ENCODE results near the gene CRKL. TPM values are rescaled to one million over a fixed set of nuclear protein-coding genes. Genes with fewer than 3 reads are reported as not detected.
A peak's percentile ranks its signal among the peaks of the same experiment; 100 is the strongest.
"Not testable (repeated sequence)": the region's sequence is repeated elsewhere in the genome, so short reads cannot be mapped to it uniquely, and the experiment has no call there.

CRKL gene
- total RNA-seq, 1 donor from 2014 or later: 49.2 TPM

- no peaks in the 10 kb centered on the region for H3K27me3 Mint-ChIP-seq (ENCODE audit: low read depth)
- H3K36me3 Mint-ChIP-seq (ENCODE audit: low read depth): no peaks in the 10 kb centered on the region
- no peaks in the 10 kb centered on the region for H3K9me3 Mint-ChIP-seq (ENCODE audit: low read depth)
- no peak for TF ChIP-seq CTCF (IDR thresholded peaks at IDR 0.05)
- no peak for DNase-seq (ENCODE audit: low spot score)
- peaks cover 3% of the 10 kb centered on the region for H3K4me1 Mint-ChIP-seq (ENCODE audit: low read depth)
- no peak overlapping the region for H3K4me3 Mint-ChIP-seq (ENCODE audit: unreplicated experiment)
- H3K27ac Mint-ChIP-seq (ENCODE audit: unreplicated experiment): no peak overlapping the region
Observed at GRCh38 chr22:20970939-20971657, 53.9 kb downstream of the CRKL start.

GRCh38 chr22:20972014-20972694, 54.9 kb downstream of the CRKL start:
- H3K36me3 Mint-ChIP-seq (ENCODE audit: low read depth); H3K4me3 Mint-ChIP-seq (ENCODE audit: unreplicated experiment); H3K9me3 Mint-ChIP-seq (ENCODE audit: low read depth); DNase-seq (ENCODE audit: low spot score); H3K27ac Mint-ChIP-seq (ENCODE audit: unreplicated experiment); H3K4me1 Mint-ChIP-seq (ENCODE audit: low read depth); H3K27me3 Mint-ChIP-seq (ENCODE audit: low read depth): not testable (repeated sequence)

GRCh38 chr22:20972933-20973577, 55.8 kb downstream of the CRKL start:
- DNase-seq (ENCODE audit: low spot score): peak; percentile 74
- Mint-ChIP-seq H3K9me3 (ENCODE audit: low read depth) (no peaks in the 10 kb centered on the region), H3K4me1 (ENCODE audit: low read depth) (peaks cover 3% of the 10 kb centered on the region), H3K27me3 (ENCODE audit: low read depth) (no peaks in the 10 kb centered on the region), H3K27ac (ENCODE audit: unreplicated experiment) (no peak overlapping the region), H3K4me3 (ENCODE audit: unreplicated experiment) (no peak overlapping the region), H3K36me3 (ENCODE audit: low read depth) (no peaks in the 10 kb centered on the region)
- TF ChIP-seq CTCF (IDR thresholded peaks at IDR 0.05): no peak

- TF ChIP-seq CTCF (IDR thresholded peaks at IDR 0.05): no peak
- Mint-ChIP-seq H3K4me1 (ENCODE audit: low read depth) (peaks cover 3% of the 10 kb centered on the region), H3K27ac (ENCODE audit: unreplicated experiment) (no peak overlapping the region), H3K9me3 (ENCODE audit: low read depth) (peaks cover 6% of the 10 kb centered on the region), H3K4me3 (ENCODE audit: unreplicated experiment) (no peak overlapping the region), H3K36me3 (ENCODE audit: low read depth) (no peaks in the 10 kb centered on the region), H3K27me3 (ENCODE audit: low read depth) (no peaks in the 10 kb centered on the region)
- peak; percentile 80 for DNase-seq (ENCODE audit: low spot score)
Observed at GRCh38 chr22:20973634-20974286, 56.6 kb downstream of the CRKL start.

GRCh38 chr22:20974336-20974955, 57.2 kb downstream of the CRKL start:
- Mint-ChIP-seq H3K27me3 (ENCODE audit: low read depth) (peaks cover 2% of the 10 kb centered on the region), H3K36me3 (ENCODE audit: low read depth) (no peaks in the 10 kb centered on the region), H3K9me3 (ENCODE audit: low read depth) (peaks cover 10% of the 10 kb centered on the region), H3K4me3 (ENCODE audit: unreplicated experiment) (no peak overlapping the region), H3K27ac (ENCODE audit: unreplicated experiment) (no peak overlapping the region), H3K4me1 (ENCODE audit: low read depth) (peaks cover 5% of the 10 kb centered on the region)
- DNase-seq (ENCODE audit: low spot score): no peak
- TF ChIP-seq CTCF (IDR thresholded peaks at IDR 0.05): no peak

Data from chondrocyte (in vitro differentiated cells).